IMR-90 (cell line): ENCODE measurements around the gene FCSK. TPM values are rescaled to one million over a fixed set of nuclear protein-coding genes. Genes with fewer than 3 reads are reported as not detected.

Experiments used
- ATAC-seq: fragments of 200-7000 bp; cut with Tn5 transposase; 2 replicates; pipeline ENCODE4 v1.9.1; 2020; ENCODE audit warnings: low read depth, mild to moderate bottlenecking, moderate library complexity
- BruUV-seq: library from RNA; stranded (reverse); fragments of 400-500 nt; replicated peaks from 2 replicates; lab custom pipeline; 2021; lab: Mats Ljungman, UMichigan
- CTCF ChIA-PET: fragments of 300-600 bp; formaldehyde crosslinking; extraction: SDS; loops from one replicate; lab custom pipeline; 2021; ENCODE audit warnings: antibody characterized with exemption; lab: Yijun Ruan, JAX
- POLR2A ChIA-PET: fragments of 300-600 bp; sonication (Branson Sonifier 250); formaldehyde crosslinking; loops from one replicate; lab custom pipeline; 2022; ENCODE audit warnings: antibody characterized with exemption; ENCODE audit not compliant: unreplicated experiment; lab: Charles Lee
- DNase-seq: peaks from one replicate; pipeline ENCODE4 v3.0.0; 2013
- H2AFZ ChIP-seq: replicated peaks from 2 replicates; pipeline ENCODE3; 2013; ENCODE audit warnings: low read length, mild to moderate bottlenecking; ENCODE audit not compliant: poor library complexity
- H2AK5ac ChIP-seq: 2 replicates; pipeline ENCODE4 v1.6.1; 2013; ENCODE audit warnings: low read depth, low read length, inconsistent platforms
- H2AK9ac ChIP-seq: replicated peaks from 2 replicates; pipeline ENCODE3; 2013; ENCODE audit warnings: mild to moderate bottlenecking, low read depth, low read length, moderate library complexity; ENCODE audit not compliant: poor library complexity
- H2BK120ac ChIP-seq: 2 replicates; pipeline ENCODE4 v1.6.1; 2013; ENCODE audit warnings: low read depth, low read length, inconsistent platforms
- H2BK15ac ChIP-seq: 3 replicates; pipeline ENCODE4 v1.6.1; 2013; ENCODE audit warnings: low read depth, low read length, inconsistent platforms
- H2BK20ac ChIP-seq: 2 replicates; pipeline ENCODE4 v1.6.1; 2013; ENCODE audit warnings: low read depth, mild to moderate bottlenecking, inconsistent platforms, low read length, moderate library complexity
- H2BK5ac ChIP-seq: 2 replicates; pipeline ENCODE4 v1.6.1; 2013; ENCODE audit warnings: mild to moderate bottlenecking, low read depth, low read length, inconsistent platforms; ENCODE audit not compliant: poor library complexity, severe bottlenecking
- H3K14ac ChIP-seq: replicated peaks from 2 replicates; pipeline ENCODE4 v1.6.1; 2013; ENCODE audit warnings: low read depth, low read length, inconsistent platforms
- H3K18ac ChIP-seq: 2 replicates; pipeline ENCODE4 v1.6.1; 2013; ENCODE audit warnings: low read depth, low read length, control low read depth
- H3K23ac ChIP-seq: 2 replicates; pipeline ENCODE4 v1.6.1; 2013; ENCODE audit warnings: low read depth, low read length, inconsistent platforms
- H3K27ac ChIP-seq: 2 replicates; pipeline ENCODE4 v1.5.1; 2013; ENCODE audit warnings: mild to moderate bottlenecking, control low read depth, low read length; ENCODE audit not compliant: insufficient read depth
- H3K27me3 ChIP-seq: 2 replicates; pipeline ENCODE4 v1.6.1; 2013; ENCODE audit warnings: low read length; ENCODE audit not compliant: control insufficient read depth, insufficient read depth
- H3K36me3 ChIP-seq: 2 replicates; pipeline ENCODE4 v1.6.1; 2013; ENCODE audit warnings: low read length, mixed read lengths; ENCODE audit not compliant: control insufficient read depth, insufficient read depth
- H3K4ac ChIP-seq: 2 replicates; pipeline ENCODE4 v1.6.1; 2013; ENCODE audit warnings: low read depth, low read length, inconsistent platforms
- H3K4me1 ChIP-seq: 2 replicates; pipeline ENCODE4 v1.6.1; 2013; ENCODE audit warnings: low read length, mixed read lengths; ENCODE audit not compliant: control insufficient read depth, insufficient read depth
- H3K4me2 ChIP-seq: 2 replicates; pipeline ENCODE4 v1.6.1; 2013; ENCODE audit warnings: low read depth, mild to moderate bottlenecking, control low read depth, low read length, moderate library complexity
- H3K4me3 ChIP-seq: 2 replicates; pipeline ENCODE4 v1.5.1; 2013; ENCODE audit warnings: low read depth, mild to moderate bottlenecking, control low read depth, low read length, moderate library complexity; ENCODE audit not compliant: insufficient read depth
- H3K56ac ChIP-seq: 2 replicates; pipeline ENCODE4 v1.6.1; 2013; ENCODE audit warnings: low read length, inconsistent platforms; ENCODE audit not compliant: insufficient read depth; ENCODE audit errors: extremely low read depth
- H3K79me1 ChIP-seq, 2 experiments: 2 replicates each; pipeline ENCODE4 v1.6.1; 2013; ENCODE audit warnings: low read length in 2 of 2, inconsistent platforms in 1 of 2, low read depth in 1 of 2
- H3K9ac ChIP-seq: 2 replicates; pipeline ENCODE4 v1.6.1; 2013; ENCODE audit warnings: low read depth, low read length, control low read depth
- H3K9me1 ChIP-seq: 2 replicates; pipeline ENCODE4 v1.6.1; 2013; ENCODE audit warnings: low read length, inconsistent platforms; ENCODE audit not compliant: insufficient read depth
- H3K9me3 ChIP-seq: 2 replicates; pipeline ENCODE4 v1.6.1; 2013; ENCODE audit warnings: low read length; ENCODE audit not compliant: control insufficient read depth, insufficient read depth
- H4K20me1 ChIP-seq: 2 replicates; pipeline ENCODE4 v1.6.1; 2013; ENCODE audit warnings: low read length, inconsistent platforms; ENCODE audit not compliant: insufficient read depth
- H4K5ac ChIP-seq: 2 replicates; pipeline ENCODE4 v1.6.1; 2013; ENCODE audit warnings: mild to moderate bottlenecking, low read depth, low read length, control low read depth
- H4K8ac ChIP-seq, 2 experiments: 2 replicates each; pipeline ENCODE4 v1.6.1; 2013; ENCODE audit warnings: low read depth in 2 of 2, low read length in 2 of 2, control low read depth in 1 of 2, inconsistent platforms in 1 of 2
- H4K91ac ChIP-seq: 2 replicates; pipeline ENCODE4 v1.6.1; 2013; ENCODE audit warnings: low read depth, low read length, inconsistent platforms; ENCODE audit not compliant: insufficient read depth
- BHLHE40 ChIP-seq: fragments of 150-350 bp; IDR thresholded peaks from 2 replicates; pipeline ENCODE4 v1.6.1; 2016; ENCODE audit warnings: mild to moderate bottlenecking, low read depth, low read length
- CHD1 ChIP-seq: IDR thresholded peaks from 2 replicates; pipeline ENCODE4 v1.6.1; 2012; ENCODE audit warnings: low read depth, low read length, improper control_type of control experiment
- FOS ChIP-seq: fragments of 150-350 bp; IDR thresholded peaks from 2 replicates; pipeline ENCODE4 v1.6.1; 2016; ENCODE audit warnings: low read depth, low read length
- MAZ ChIP-seq: IDR thresholded peaks from 2 replicates; pipeline ENCODE4 v1.6.1; 2012; ENCODE audit warnings: low read depth, mild to moderate bottlenecking, low read length, improper control_type of control experiment, moderate library complexity, borderline replicate concordance
- WGBS, 2 experiments: methylation state at CpG; one replicate each; pipeline versions ENCODE4 v1.1.5 to v1.1.7; 2013; ENCODE audit warnings: missing lambda C conversion rate in 2 of 2; ENCODE audit not compliant: insufficient read length in 1 of 2; ENCODE audit errors: extremely low coverage in 2 of 2; 5-methylcytosine and 5-hydroxymethylcytosine counted together
- dilution Hi-C: fragments of 300-500 bp; cut with HindIII; formaldehyde crosslinking; loops from one replicate; pipeline ENCODE4 v1.14.3; 2018; ENCODE audit warnings: low sequenced_read_pairs; ENCODE audit not compliant: unreplicated experiment
- in situ Hi-C: fragments of 300-500 bp; cut with MboI; formaldehyde crosslinking; loops from 3 replicates; pipeline ENCODE4 v1.14.3; 2019; ENCODE audit warnings: low sequenced_read_pairs, inconsistent platforms, mixed read lengths
- intact Hi-C: fragments of 100-400 bp; cut with micrococcal nuclease; formaldehyde crosslinking; loops from 2 replicates; pipeline ENCODE4 v1.10.0; 2022
- polyA plus RNA-seq, 3 experiments: library from polyadenylated mRNA; depleted of rRNA; stranded (reverse); fragments of >200 nt; gene quantifications; 2 replicates each; pipeline ENCODE4 v1.2.3, GENCODE V29; 2012; ENCODE audit warnings: low replicate concordance in 1 of 3
- total RNA-seq: library from RNA; depleted of rRNA; stranded (reverse); fragments of >200 nt; gene quantifications from 2 replicates; pipeline ENCODE4 v1.2.3, GENCODE V29; 2012

The FCSK gene
- total and polyA plus RNA-seq, 2 of the 4 experiments (the other 2 are of a cell fraction), result 6.1 to 7.2 TPM

DNA sequence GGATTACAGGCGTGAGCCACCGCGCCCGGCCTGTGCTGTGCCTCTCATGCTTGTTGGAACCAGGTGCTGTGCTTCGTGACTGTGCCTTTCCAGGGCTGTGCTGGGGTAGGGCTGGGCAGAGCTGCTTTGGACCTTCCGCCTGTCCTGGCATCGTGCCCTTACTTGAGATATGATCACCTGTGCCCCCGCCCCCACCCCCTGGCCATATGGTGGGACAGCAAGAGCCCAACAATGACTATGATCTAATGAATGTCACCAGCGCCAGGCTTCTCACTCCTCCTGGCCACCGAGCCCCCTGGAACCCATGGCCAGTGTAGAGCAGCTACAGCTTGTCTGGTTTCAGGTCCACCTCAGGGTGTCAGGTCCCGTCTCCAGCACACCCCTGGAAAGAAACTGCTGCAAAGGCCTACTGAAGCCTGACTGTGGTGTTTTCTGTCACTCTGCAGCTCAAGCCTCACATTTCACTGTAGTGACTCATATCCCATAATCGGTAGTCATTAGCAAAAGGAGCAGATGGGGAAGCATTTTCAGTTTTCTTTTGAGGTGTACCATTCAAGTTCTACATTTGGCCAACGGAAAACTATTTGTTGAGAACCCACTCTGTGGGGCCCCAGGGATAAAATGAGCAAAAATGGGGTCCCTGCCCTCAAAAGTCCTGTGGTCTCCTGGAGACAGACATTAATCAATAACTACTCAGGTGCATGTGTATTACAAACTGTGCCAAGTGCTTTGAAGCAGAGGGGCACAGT is 22.1 kb downstream of the FCSK start:
- H4K91ac ChIP-seq, result peak overlapping the region; percentile 78
- no peak overlapping the region for H3K4me3 ChIP-seq
- H3K9ac ChIP-seq, result 0 out of 2 replicates have a peak overlapping the region, but pooled peaks have one; percentile 0

More for the DNA sequence above, 22.1 kb downstream of the FCSK start:
- H3K79me1 ChIP-seq, result peaks cover 0 to 4% of the 10 kb centered on the region in 2 experiments; a peak in 1 of 4 replicates
- peak overlapping the region; percentile 73 for H3K14ac ChIP-seq
- H3K4ac ChIP-seq, result peak overlapping the region; percentile 91
- peak overlapping the region; percentile 98 for H2AK9ac ChIP-seq
- peak overlapping the region; percentile 23; the same call in 1 of the 3 replicates for H2BK15ac ChIP-seq
- peak overlapping the region; percentile 26; the same call in 1 of the 2 replicates for H3K23ac ChIP-seq
- H4K8ac ChIP-seq, result peak overlapping the region; percentile 1 to 96; a peak in 2 of 4 replicates
- peak overlapping the region; percentile 86 for H2BK20ac ChIP-seq
- H2BK120ac ChIP-seq, result peak overlapping the region; percentile 89
- ChIA-PET CTCF (no interaction called here), POLR2A (no interaction called here)
- DNase-seq (peak; percentile 83), ATAC-seq (peak; percentile 91)
- no TSS peak for BruUV-seq
- peaks cover 41% of the 10 kb centered on the region for H3K36me3 ChIP-seq
- H4K20me1 ChIP-seq, result no peaks in the 10 kb centered on the region
- peak overlapping the region; percentile 37; the same call in 1 of the 2 replicates for H4K5ac ChIP-seq
- dilution Hi-C loops, result no loop called here
- peak overlapping the region; percentile 27 for H3K27ac ChIP-seq
- H2AK5ac ChIP-seq, result peak overlapping the region; percentile 94
- H3K18ac ChIP-seq, result peak overlapping the region; percentile 5
- intact Hi-C loops, result loop anchor here (5.0 kb wide), 1 partner anchor 79 kb away; no protein-coding TSS in a partner anchor
- peak overlapping the region; percentile 83 for H2BK5ac ChIP-seq
- in situ Hi-C loops, result no loop called here
- WGBS, 2 experiments, result 75% methylated on average over 10 of the region's 13 CpGs; no CpG with 5 or more reads in 1 of the 2 experiments
- H2AFZ ChIP-seq, result peak overlapping the region; percentile 90
- peaks cover 9% of the 10 kb centered on the region; the same call in 1 of the 2 replicates for H3K9me1 ChIP-seq
- peak overlapping the region; percentile 33 for H3K4me2 ChIP-seq
- TF ChIP-seq CHD1 (no peak), MAZ (no peak), FOS (peak; percentile 83; the same call in 1 of the 2 replicates), BHLHE40 (0 out of 2 replicates have a peak, but pooled peaks have one; percentile 29)
- peaks cover 6% of the 10 kb centered on the region for H3K4me1 ChIP-seq
- peak overlapping the region; percentile 21; the same call in 1 of the 2 replicates for H3K56ac ChIP-seq
- H3K9me3 ChIP-seq, result no peaks in the 10 kb centered on the region
- H3K27me3 ChIP-seq, result no peaks in the 10 kb centered on the region
